WTC11 (cell line): ENCODE data around the gene FAM107B. TPM values are rescaled to one million over a fixed set of nuclear protein-coding genes. Genes with fewer than 3 reads are reported as not detected.

Experiments
- ATAC-seq: fragments of 200-7000 bp; cut with Tn5 transposase; 2 replicates; pipeline ENCODE4 v1.10.0; 2021; ENCODE audit warnings: mild to moderate bottlenecking, moderate library complexity
- CTCF ChIA-PET: fragments of 300-600 bp; sonication (Branson Sonifier 250); formaldehyde crosslinking; loops from one replicate; lab custom pipeline; 2021; ENCODE audit warnings: antibody characterized with exemption; lab: Charles Lee
- POLR2A ChIA-PET: fragments of 350-600 bp; sonication (Branson Sonifier 250); formaldehyde crosslinking; loops from one replicate; lab custom pipeline; 2021; ENCODE audit warnings: antibody characterized with exemption; lab: Charles Lee
- DNase-seq: peaks from one replicate; pipeline ENCODE4 v3.0.0; 2021; ENCODE audit warnings: low spot score
- H3K27ac Mint-ChIP-seq: 2 replicates; pipeline ENCODE4 v1.8.0; 2021; ENCODE audit warnings: mixed read lengths
- H3K27me3 Mint-ChIP-seq: 2 replicates; pipeline ENCODE4 v1.8.0; 2021; ENCODE audit warnings: low read depth, mild to moderate bottlenecking, moderate library complexity, mixed read lengths
- H3K36me3 Mint-ChIP-seq: 2 replicates; pipeline ENCODE4 v1.8.0; 2021; ENCODE audit warnings: mixed read lengths
- H3K4me1 Mint-ChIP-seq: 2 replicates; pipeline ENCODE4 v1.8.0; 2022; ENCODE audit warnings: mixed read lengths
- H3K4me3 Mint-ChIP-seq: 2 replicates; pipeline ENCODE4 v1.8.0; 2021; ENCODE audit warnings: mild to moderate bottlenecking, moderate library complexity, mixed read lengths
- H3K9me3 Mint-ChIP-seq: 2 replicates; pipeline ENCODE4 v1.8.0; 2021; ENCODE audit warnings: mixed read lengths
- AR ChIP-seq: fragments of 250-450 bp; sonication (Bioruptor Pico); IDR thresholded peaks from 2 replicates; pipeline ENCODE4 v1.9.0; 2021; ENCODE audit warnings: mild to moderate bottlenecking
- CDX4 ChIP-seq: fragments of 250-450 bp; sonication (Bioruptor Pico); IDR thresholded peaks from 2 replicates; pipeline ENCODE4 v1.9.0; 2021; ENCODE audit warnings: moderate library complexity, mild to moderate bottlenecking, inconsistent platforms, borderline replicate concordance
- CTCF ChIP-seq: fragments of 200-600 bp; IDR thresholded peaks from 2 replicates; pipeline ENCODE4 v1.8.0; 2022; ENCODE audit warnings: antibody characterized with exemption
- E2F1 ChIP-seq: sonication (generic); formaldehyde crosslinking; IDR thresholded peaks from 2 replicates; pipeline ENCODE4 v1.8.0; 2022; ENCODE audit warnings: mild to moderate bottlenecking, missing genetic modification reagents
- E2F4 ChIP-seq: sonication (generic); formaldehyde crosslinking; IDR thresholded peaks from 2 replicates; pipeline ENCODE4 v1.8.1; 2022; ENCODE audit warnings: low read depth, mild to moderate bottlenecking, moderate library complexity, missing genetic modification reagents, borderline replicate concordance
- ELF4 ChIP-seq: sonication (generic); formaldehyde crosslinking; IDR thresholded peaks from 2 replicates; pipeline ENCODE4 v1.8.1; 2022; ENCODE audit warnings: low read depth, mild to moderate bottlenecking, moderate library complexity, missing genetic modification reagents
- EMX1 ChIP-seq: fragments of 250-450 bp; sonication (Bioruptor Pico); IDR thresholded peaks from 2 replicates; pipeline ENCODE4 v1.8.0; 2021; ENCODE audit warnings: mild to moderate bottlenecking
- ESRRA ChIP-seq: sonication (generic); formaldehyde crosslinking; IDR thresholded peaks from 2 replicates; pipeline ENCODE4 v1.8.1; 2022; ENCODE audit warnings: mild to moderate bottlenecking, missing genetic modification reagents, borderline replicate concordance
- FOXJ3 ChIP-seq: sonication (generic); formaldehyde crosslinking; IDR thresholded peaks from 2 replicates; pipeline ENCODE4 v1.9.0; 2021; ENCODE audit warnings: missing genetic modification reagents, mild to moderate bottlenecking, borderline replicate concordance
- FOXP1 ChIP-seq: sonication (generic); formaldehyde crosslinking; IDR thresholded peaks from 2 replicates; pipeline ENCODE4 v1.8.0; 2022; ENCODE audit warnings: missing genetic modification reagents, mild to moderate bottlenecking, moderate library complexity, borderline replicate concordance
- GTF2I ChIP-seq: fragments of 250-450 bp; sonication (Bioruptor Pico); conservative IDR thresholded peaks from 2 replicates; pipeline ENCODE4 v1.4.0; 2021; ENCODE audit warnings: mild to moderate bottlenecking
- KAT7 ChIP-seq: sonication (generic); formaldehyde crosslinking; IDR thresholded peaks from 2 replicates; pipeline ENCODE4 v1.8.1; 2023; ENCODE audit warnings: missing genetic modification reagents, mild to moderate bottlenecking, borderline replicate concordance
- MXD4 ChIP-seq: fragments of 250-450 bp; sonication (Bioruptor Pico); IDR thresholded peaks from 2 replicates; pipeline ENCODE4 v1.8.0; 2021; ENCODE audit warnings: mild to moderate bottlenecking, moderate library complexity, borderline replicate concordance
- NFATC4 ChIP-seq: fragments of 250-450 bp; sonication (Bioruptor Pico); IDR thresholded peaks from 2 replicates; pipeline ENCODE4 v1.9.0; 2021; ENCODE audit warnings: mild to moderate bottlenecking
- SMAD4 ChIP-seq: sonication (generic); formaldehyde crosslinking; IDR thresholded peaks from 2 replicates; pipeline ENCODE4 v1.8.0; 2022; ENCODE audit warnings: mild to moderate bottlenecking, missing genetic modification reagents
- TCF7 ChIP-seq: sonication (generic); formaldehyde crosslinking; IDR thresholded peaks from 2 replicates; pipeline ENCODE4 v1.8.0; 2022; ENCODE audit warnings: mild to moderate bottlenecking, low read depth, missing genetic modification reagents, moderate library complexity
- ZNF138 ChIP-seq: sonication (generic); formaldehyde crosslinking; conservative IDR thresholded peaks from 2 replicates; pipeline ENCODE4 v1.8.1; 2022; ENCODE audit warnings: mild to moderate bottlenecking, moderate library complexity, missing genetic modification reagents
- ZNF263 ChIP-seq: sonication (generic); formaldehyde crosslinking; IDR thresholded peaks from 2 replicates; pipeline ENCODE4 v1.8.1; 2022; ENCODE audit warnings: low read depth, mild to moderate bottlenecking, moderate library complexity, missing genetic modification reagents
- ZSCAN18 ChIP-seq: fragments of 250-450 bp; sonication (Bioruptor Pico); IDR thresholded peaks from 2 replicates; pipeline ENCODE4 v2.1.2; 2022; ENCODE audit warnings: mild to moderate bottlenecking, moderate library complexity
- total RNA-seq: library from RNA; stranded (reverse); gene quantifications from 3 replicates; pipeline ENCODE4 v1.2.3, GENCODE V29; 2021

Gene FAM107B
- total RNA-seq, 1 experiment from 2014 or later, result 22.4 TPM

GRCh38 chr10:14584661-14585060, 190.0 kb downstream of the FAM107B start:
- H3K36me3 Mint-ChIP-seq, result no peaks in the 10 kb centered on the region
- H3K4me3 Mint-ChIP-seq, result no peak overlapping the region
- H3K27ac Mint-ChIP-seq, result peak overlapping the region; percentile 66; the same call in 1 of the 2 replicates
- ChIA-PET POLR2A (no interaction called here), CTCF (no interaction called here)
- DNase-seq (no peak), ATAC-seq (no peak)
- peaks cover 63% of the 10 kb centered on the region for H3K4me1 Mint-ChIP-seq
- TF ChIP-seq FOXJ3 (no peak), ESRRA (CRISPR knock-in tag) (no peak), ELF4 (no peak), FOXP1 (CRISPR knock-in tag) (no peak), ZSCAN18 (no peak), E2F4 (CRISPR knock-in tag) (no peak)
- H3K9me3 Mint-ChIP-seq, result no peaks in the 10 kb centered on the region
- no peaks in the 10 kb centered on the region for H3K27me3 Mint-ChIP-seq

GRCh38 chr10:14583967-14584366, 190.7 kb downstream of the FAM107B start:
- ChIA-PET CTCF (no interaction called here), POLR2A (no interaction called here)
- no peaks in the 10 kb centered on the region for H3K27me3 Mint-ChIP-seq
- no peak for ATAC-seq
- H3K27ac Mint-ChIP-seq, result peak overlapping the region; percentile 25; the same call in 1 of the 2 replicates
- peaks cover 70% of the 10 kb centered on the region for H3K4me1 Mint-ChIP-seq
- H3K4me3 Mint-ChIP-seq, result no peak overlapping the region
- no peaks in the 10 kb centered on the region for H3K36me3 Mint-ChIP-seq
- H3K9me3 Mint-ChIP-seq, result no peaks in the 10 kb centered on the region
- DNase-seq, result no peak
- TF ChIP-seq NFATC4 (CRISPR knock-in tag) (no peak), CDX4 (no peak)

- peak overlapping the region; percentile 25 for H3K27ac Mint-ChIP-seq
- no peak for DNase-seq
- TF ChIP-seq MXD4 (no peak), GTF2I (no peak), EMX1 (CRISPR knock-in tag) (no peak), E2F1 (CRISPR knock-in tag) (no peak), TCF7 (CRISPR knock-in tag) (no peak), ZNF138 (CRISPR knock-in tag) (no peak), AR (CRISPR knock-in tag) (no peak), ZNF263 (CRISPR knock-in tag) (no peak), SMAD4 (CRISPR knock-in tag) (no peak), KAT7 (no peak), CTCF (no peak)
- ATAC-seq, result no peak
- peaks cover 73% of the 10 kb centered on the region for H3K4me1 Mint-ChIP-seq
- POLR2A ChIA-PET, result no interaction called here
- H3K4me3 Mint-ChIP-seq, result no peak overlapping the region
- no peaks in the 10 kb centered on the region for H3K36me3 Mint-ChIP-seq
- H3K9me3 Mint-ChIP-seq, result no peaks in the 10 kb centered on the region
- H3K27me3 Mint-ChIP-seq, result no peaks in the 10 kb centered on the region
- CTCF ChIA-PET, result no interaction called here
Observed at GRCh38 chr10:14583252-14583651, 191.4 kb downstream of the FAM107B start.
